PC-3 (cell line): ENCODE results near the gene UBE2H. TPM values are rescaled to one million over a fixed set of nuclear protein-coding genes. Genes with fewer than 3 reads are reported as not detected.

Experiments used
- ATAC-seq: fragments of 200-7000 bp; cut with Tn5 transposase; 2 replicates; pipeline ENCODE4 v1.9.1; 2020; ENCODE audit warnings: mild to moderate bottlenecking, moderate library complexity
- BruUV-seq: library from RNA; stranded (reverse); fragments of 400-500 nt; replicated peaks from 2 replicates; lab custom pipeline; 2021; lab: Mats Ljungman, UMichigan
- CTCF ChIA-PET: fragments of 300-600 bp; sonication (Branson Sonifier 250); formaldehyde crosslinking; loops from one replicate; lab custom pipeline; 2022; ENCODE audit warnings: antibody characterized with exemption; lab: Charles Lee
- POLR2A ChIA-PET: fragments of 300-600 bp; sonication (Branson Sonifier 250); formaldehyde crosslinking; loops from one replicate; lab custom pipeline; 2022; ENCODE audit warnings: antibody characterized with exemption; ENCODE audit not compliant: unreplicated experiment; lab: Charles Lee
- DNase-seq: peaks from one replicate; pipeline ENCODE4 v3.0.0-alpha.2; 2015
- H2AFZ ChIP-seq: fragments of 300-600 bp; sonication (generic); 2 replicates; pipeline ENCODE4 v1.6.0; 2016; ENCODE audit warnings: antibody characterized with exemption, low read length
- H3F3A ChIP-seq: fragments of 300-600 bp; sonication (generic); one replicate; pipeline ENCODE4 v1.6.0; 2017; ENCODE audit warnings: antibody characterized with exemption, low read length, control low read depth, mild to moderate bottlenecking; ENCODE audit not compliant: unreplicated experiment
- H3K27ac ChIP-seq: fragments of 300-600 bp; sonication (generic); 2 replicates; pipeline ENCODE4 v1.5.1; 2016; ENCODE audit warnings: mild to moderate bottlenecking, low read length
- H3K27me3 ChIP-seq: fragments of 300-600 bp; sonication (generic); 2 replicates; pipeline ENCODE4 v1.6.1; 2016; ENCODE audit warnings: low read length, mixed read lengths
- H3K36me3 ChIP-seq: fragments of 300-600 bp; sonication (generic); 2 replicates; pipeline ENCODE4 v1.6.1; 2016; ENCODE audit warnings: low read depth, mixed run types, low read length, mixed read lengths
- H3K4me1 ChIP-seq: fragments of 300-600 bp; sonication (generic); 2 replicates; pipeline ENCODE4 v1.5.1; 2016; ENCODE audit warnings: low read length; ENCODE audit not compliant: insufficient read depth
- H3K4me2 ChIP-seq: fragments of 300-600 bp; sonication (generic); 2 replicates; pipeline ENCODE4 v1.6.0; 2016; ENCODE audit warnings: low read length
- H3K4me3 ChIP-seq: fragments of 300-600 bp; sonication (generic); 2 replicates; pipeline ENCODE4 v1.5.1; 2016; ENCODE audit warnings: mild to moderate bottlenecking, low read length, mixed read lengths
- H3K79me2 ChIP-seq: fragments of 300-600 bp; sonication (generic); 2 replicates; pipeline ENCODE4 v1.6.1; 2017; ENCODE audit warnings: low read length, mixed read lengths
- H3K9ac ChIP-seq: fragments of 300-600 bp; sonication (generic); 2 replicates; pipeline ENCODE4 v1.6.0; 2016; ENCODE audit warnings: mild to moderate bottlenecking, low read length
- H3K9me2 ChIP-seq: fragments of 300-600 bp; sonication (generic); replicated peaks from 2 replicates; pipeline ENCODE4 v1.6.1; 2016; ENCODE audit warnings: mixed run types, low read length, mixed read lengths
- H3K9me3 ChIP-seq: fragments of 300-600 bp; sonication (generic); 2 replicates; pipeline ENCODE4 v1.6.1; 2016; ENCODE audit warnings: low read length, mixed read lengths
- H4K20me1 ChIP-seq: fragments of 300-600 bp; sonication (generic); 2 replicates; pipeline ENCODE4 v1.6.1; 2016; ENCODE audit warnings: low read length, mixed read lengths
- EZH2 ChIP-seq: fragments of 300-600 bp; sonication (generic); IDR thresholded peaks from one replicate; pipeline ENCODE4 v1.6.1; 2017; ENCODE audit warnings: antibody characterized with exemption, mild to moderate bottlenecking, low read length; ENCODE audit not compliant: unreplicated experiment
- EZH2phosphoT487 ChIP-seq: fragments of 300-600 bp; sonication (generic); IDR thresholded peaks from 2 replicates; pipeline ENCODE4 v1.6.1; 2018; ENCODE audit warnings: mild to moderate bottlenecking, antibody characterized with exemption, low read length, borderline replicate concordance
- intact Hi-C: fragments of 100-400 bp; cut with micrococcal nuclease; formaldehyde crosslinking; loops from 2 replicates; pipeline ENCODE4 v1.9.0; 2023
- total RNA-seq: library from RNA; depleted of rRNA; stranded (reverse); fragments of >200 nt; gene quantifications from 2 replicates; pipeline ENCODE4 v1.2.3, GENCODE V29; 2014
- TF ChIP-seq, protein P1 (sequence below): fragments of 300-600 bp; sonication (generic); conservative IDR thresholded peaks from 2 replicates; pipeline ENCODE4 v1.5.1; 2017; ENCODE audit warnings: antibody characterized with exemption, low read depth, mild to moderate bottlenecking, low read length

Gene UBE2H
- total RNA-seq, 1 experiment from 2014 or later = 62.5 TPM

GRCh38 chr7:129845178-129845971, 107.4 kb downstream of the UBE2H start:
- ATAC-seq (peak; percentile 53), DNase-seq (peak; percentile 68)
- Histone ChIP-seq H3K36me3 (no peaks in the 10 kb centered on the region), H3K4me1 (peaks cover 35% of the 10 kb centered on the region), H3K9me3 (no peaks in the 10 kb centered on the region), H3K9ac (peak overlapping the region; percentile 57), H3K27ac (peak overlapping the region; percentile 94), H3K79me2 (peaks cover 22% of the 10 kb centered on the region; the same call in 1 of the 2 replicates), H3K27me3 (no peaks in the 10 kb centered on the region), H3K4me3 (peak overlapping the region; percentile 26; the same call in 1 of the 2 replicates), H3K9me2 (no peaks in the 10 kb centered on the region), H3K4me2 (peak overlapping the region; percentile 87), H2AFZ (no peak overlapping the region), H3F3A (peaks cover 4% of the 10 kb centered on the region), H4K20me1 (no peaks in the 10 kb centered on the region)
- CTCF ChIA-PET = interaction anchor here (1.0 kb wide), 1 partner anchor 106 kb away, joined by 3 read pairs; no protein-coding TSS in a partner anchor
- POLR2A ChIA-PET = interaction anchor here (0.5 kb wide), 1 partner anchor 164 kb away, joined by 6 read pairs; no protein-coding TSS in a partner anchor
- TSS peak; percentile 10 for BruUV-seq
- intact Hi-C loops = loop anchor here (2.0 kb wide), 1 partner anchor 15 kb away; no protein-coding TSS in a partner anchor
- TF ChIP-seq, protein P1, sequence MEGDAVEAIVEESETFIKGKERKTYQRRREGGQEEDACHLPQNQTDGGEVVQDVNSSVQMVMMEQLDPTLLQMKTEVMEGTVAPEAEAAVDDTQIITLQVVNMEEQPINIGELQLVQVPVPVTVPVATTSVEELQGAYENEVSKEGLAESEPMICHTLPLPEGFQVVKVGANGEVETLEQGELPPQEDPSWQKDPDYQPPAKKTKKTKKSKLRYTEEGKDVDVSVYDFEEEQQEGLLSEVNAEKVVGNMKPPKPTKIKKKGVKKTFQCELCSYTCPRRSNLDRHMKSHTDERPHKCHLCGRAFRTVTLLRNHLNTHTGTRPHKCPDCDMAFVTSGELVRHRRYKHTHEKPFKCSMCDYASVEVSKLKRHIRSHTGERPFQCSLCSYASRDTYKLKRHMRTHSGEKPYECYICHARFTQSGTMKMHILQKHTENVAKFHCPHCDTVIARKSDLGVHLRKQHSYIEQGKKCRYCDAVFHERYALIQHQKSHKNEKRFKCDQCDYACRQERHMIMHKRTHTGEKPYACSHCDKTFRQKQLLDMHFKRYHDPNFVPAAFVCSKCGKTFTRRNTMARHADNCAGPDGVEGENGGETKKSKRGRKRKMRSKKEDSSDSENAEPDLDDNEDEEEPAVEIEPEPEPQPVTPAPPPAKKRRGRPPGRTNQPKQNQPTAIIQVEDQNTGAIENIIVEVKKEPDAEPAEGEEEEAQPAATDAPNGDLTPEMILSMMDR = no peak
- TF ChIP-seq EZH2 (no peak), EZH2phosphoT487 (no peak)

DNA sequence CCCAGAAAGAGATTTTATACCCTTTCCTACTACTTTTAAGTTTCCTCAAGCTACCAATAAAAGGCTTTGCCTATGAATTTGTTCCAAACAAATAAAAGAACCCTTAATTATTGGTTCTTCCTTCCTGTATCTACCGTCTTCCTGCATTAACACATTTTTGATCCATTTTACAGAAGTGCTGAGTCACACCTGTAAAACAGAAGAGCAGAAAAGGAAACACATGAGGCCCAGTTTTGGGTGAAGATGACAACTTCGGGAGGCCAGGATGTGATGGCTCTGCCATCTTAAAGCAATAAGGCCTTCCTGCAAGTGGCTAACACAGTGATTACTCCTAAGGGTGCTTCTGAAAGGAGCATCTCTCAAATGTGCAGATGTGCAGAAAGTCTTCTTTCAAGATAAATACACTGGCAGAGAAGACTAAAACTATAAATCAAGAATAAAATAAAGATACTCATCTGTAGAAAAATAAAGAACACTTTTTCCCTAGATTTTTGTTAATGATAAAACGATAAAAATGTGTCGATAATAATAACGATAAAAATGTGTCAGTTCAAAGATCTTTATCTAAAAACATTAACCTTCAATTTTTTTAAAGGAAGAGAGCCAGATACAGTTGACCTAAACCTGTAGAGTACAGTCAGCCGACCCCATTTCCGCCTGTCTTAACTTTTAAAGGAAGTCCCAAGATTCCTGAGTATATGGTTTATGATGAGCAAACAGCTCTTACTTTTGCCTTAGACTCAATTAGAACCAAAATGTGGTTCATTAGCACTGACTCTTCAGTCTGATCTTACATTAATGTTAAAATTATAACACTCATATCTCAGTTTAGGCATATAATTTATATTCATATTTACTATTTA, 108.6 kb downstream of the UBE2H start:
- Histone ChIP-seq H3K79me2 (peaks cover 22% of the 10 kb centered on the region; the same call in 1 of the 2 replicates), H3K9ac (no peak overlapping the region)
- POLR2A ChIA-PET = no interaction called here

More for the DNA sequence above, 108.6 kb downstream of the UBE2H start:
- 0 out of 2 replicates have a peak, but pooled peaks cover 2% of the 10 kb centered on the region for H3K36me3 ChIP-seq
- TF ChIP-seq, protein P1 = no peak
- no peak for TF ChIP-seq EZH2
- no peak for TF ChIP-seq EZH2phosphoT487
- H3K9me2 ChIP-seq = no peaks in the 10 kb centered on the region
- no peaks in the 10 kb centered on the region for H3K27me3 ChIP-seq
- no peaks in the 10 kb centered on the region for H4K20me1 ChIP-seq
- no peak overlapping the region for H3K4me3 ChIP-seq
- CTCF ChIA-PET = interaction anchor here (1.0 kb wide), 1 partner anchor 107 kb away, joined by 3 read pairs; no protein-coding TSS in a partner anchor
- H3K27ac ChIP-seq = peak overlapping the region; percentile 94
- peaks cover 35% of the 10 kb centered on the region for H3K4me1 ChIP-seq
- ATAC-seq (peak; percentile 21; the same call in 1 of the 2 replicates), DNase-seq (peak; percentile 42)
- H2AFZ ChIP-seq = no peak overlapping the region
- no peaks in the 10 kb centered on the region for H3K9me3 ChIP-seq
- no TSS peak for BruUV-seq
- H3F3A ChIP-seq = peaks cover 4% of the 10 kb centered on the region
- peak overlapping the region; percentile 53 for H3K4me2 ChIP-seq
- intact Hi-C loops = loop anchor here (2.0 to 5.0 kb wide), 2 partner anchors 13 to 33 kb away; no protein-coding TSS in a partner anchor
